ENCODE measurements around the gene SLC12A8. TPM values are rescaled to one million over a fixed set of nuclear protein-coding genes. Genes with fewer than 3 reads are reported as not detected.

SLC12A8 gene
- total and polyA plus RNA-seq, 2 donors (not counting 1 experiment from before 2014, with no cell fraction given): 0.57 to 1.1 TPM

- ChIA-PET POLR2A (no interaction called here), CTCF (no interaction called here)
- H4K20me1 ChIP-seq (ENCODE audit: control insufficient read depth, insufficient read depth, low read length, poor library complexity, severe bottlenecking): no peaks in the 10 kb centered on the region
- H3K4me3 ChIP-seq (ENCODE audit: control extremely low read depth in 1 of 5, extremely low read depth in 1 of 5, insufficient read depth in 1 of 5, low read depth in 2 of 5, low read length in 4 of 5): no peak overlapping the region
- no peak overlapping the region for H3K4me2 ChIP-seq (replicated peaks; ENCODE audit: low read depth, low read length, poor library complexity, severe bottlenecking)
- Mint-ChIP-seq H3K27me3 (peaks cover 6% of the 10 kb centered on the region), H3K4me1 (peaks cover 23% of the 10 kb centered on the region), H3K27ac (no peak overlapping the region), H3K9me3 (ENCODE audit: insufficient read depth) (peaks cover 6% of the 10 kb centered on the region), H3K4me3 (no peak overlapping the region)
- peaks cover 0 to 3% (median 2%) of the 10 kb centered on the region in 3 donors for H3K9me3 ChIP-seq (ENCODE audit: control extremely low read depth in 1 of 3, control insufficient read depth in 2 of 3, insufficient read depth in 1 of 3, low read length in 2 of 3)
- peaks cover 0 to 3% (median 0%) of the 10 kb centered on the region in 4 experiments for H3K27me3 ChIP-seq (replicated peaks in 1 of 4; ENCODE audit: control extremely low read depth in 1 of 4, control insufficient read depth in 3 of 4, insufficient read depth in 4 of 4, low read length in 3 of 4)
- H3K4me1 ChIP-seq (ENCODE audit: control insufficient read depth in 2 of 2, insufficient read depth in 2 of 2, low read length in 2 of 2): peaks cover 8 to 28% of the 10 kb centered on the region in 2 donors
- no peak for DNase-seq
- intact Hi-C loops (cut with micrococcal nuclease): no loop called here
- H2AFZ ChIP-seq (ENCODE audit: insufficient read depth, low read depth, low read length, poor library complexity, severe bottlenecking): no peak overlapping the region
- WGBS (ENCODE audit: insufficient coverage): no CpG with 5 or more reads among the region's 1 CpG
- no peaks in the 10 kb centered on the region for H3K79me2 ChIP-seq (ENCODE audit: control insufficient read depth, insufficient read depth, low read length)
- no peak overlapping the region for H3K27ac ChIP-seq (ENCODE audit: low read length in 2 of 2)
- no peaks in the 10 kb centered on the region for H3K36me3 ChIP-seq (replicated peaks in 1 of 2; ENCODE audit: control extremely low read depth in 1 of 2, control insufficient read depth in 1 of 2, extremely low read depth in 1 of 2, insufficient read depth in 2 of 2, low read length in 1 of 2)
- no peak overlapping the region for H3K9ac ChIP-seq (ENCODE audit: low read length)
- ATAC-seq (ENCODE audit: low read depth): no peak
- no peak for TF ChIP-seq CTCF (IDR thresholded peaks at IDR 0.05)
- no peak for TF ChIP-seq EZH2 (IDR thresholded peaks at IDR 0.05; ENCODE audit: borderline replicate concordance, insufficient read depth, low read depth, low read length, poor library complexity, severe bottlenecking)
These were observed 107.4 kb downstream of the SLC12A8 start for GRCh38 chr3:125105116-125105515.

GRCh38 chr3:125104639-125105038 lies 107.9 kb downstream of the SLC12A8 start:
- Mint-ChIP-seq H3K27me3 (peaks cover 6% of the 10 kb centered on the region), H3K27ac (no peak overlapping the region), H3K4me1 (peaks cover 21% of the 10 kb centered on the region), H3K4me3 (no peak overlapping the region), H3K9me3 (ENCODE audit: insufficient read depth) (peaks cover 6% of the 10 kb centered on the region)
- no peaks in the 10 kb centered on the region for H3K79me2 ChIP-seq (ENCODE audit: control insufficient read depth, insufficient read depth, low read length)
- H3K4me3 ChIP-seq (ENCODE audit: control extremely low read depth in 1 of 5, extremely low read depth in 1 of 5, insufficient read depth in 1 of 5, low read depth in 2 of 5, low read length in 4 of 5): no peak overlapping the region
- peaks cover 8 to 23% of the 10 kb centered on the region in 2 donors for H3K4me1 ChIP-seq (ENCODE audit: control insufficient read depth in 2 of 2, insufficient read depth in 2 of 2, low read length in 2 of 2)
- POLR2A ChIA-PET: no interaction called here
- no CpG with 5 or more reads among the region's 1 CpG for WGBS (ENCODE audit: insufficient coverage)
- intact Hi-C loops (cut with micrococcal nuclease): no loop called here
- H2AFZ ChIP-seq (ENCODE audit: insufficient read depth, low read depth, low read length, poor library complexity, severe bottlenecking): no peak overlapping the region
- no peak for ATAC-seq (ENCODE audit: low read depth)
- no peaks in the 10 kb centered on the region for H3K36me3 ChIP-seq (replicated peaks in 1 of 2; ENCODE audit: control extremely low read depth in 1 of 2, control insufficient read depth in 1 of 2, extremely low read depth in 1 of 2, insufficient read depth in 2 of 2, low read length in 1 of 2)
- CTCF ChIA-PET: no interaction called here
- no peak for DNase-seq
- no peak overlapping the region for H3K4me2 ChIP-seq (replicated peaks; ENCODE audit: low read depth, low read length, poor library complexity, severe bottlenecking)
- H3K9ac ChIP-seq (ENCODE audit: low read length): no peak overlapping the region
- H3K9me3 ChIP-seq (ENCODE audit: control extremely low read depth in 1 of 3, control insufficient read depth in 2 of 3, insufficient read depth in 1 of 3, low read length in 2 of 3): peaks cover 0 to 6% (median 5%) of the 10 kb centered on the region in 3 donors
- H3K27me3 ChIP-seq (replicated peaks in 1 of 4; ENCODE audit: control extremely low read depth in 1 of 4, control insufficient read depth in 3 of 4, insufficient read depth in 4 of 4, low read length in 3 of 4): peaks cover 0 to 3% (median 0%) of the 10 kb centered on the region in 4 experiments
- no peak overlapping the region for H3K27ac ChIP-seq (ENCODE audit: low read length in 2 of 2)
- no peaks in the 10 kb centered on the region for H4K20me1 ChIP-seq (ENCODE audit: control insufficient read depth, insufficient read depth, low read length, poor library complexity, severe bottlenecking)
- no peak for TF ChIP-seq CTCF (IDR thresholded peaks at IDR 0.05)
- no peak for TF ChIP-seq EZH2 (IDR thresholded peaks at IDR 0.05; ENCODE audit: borderline replicate concordance, insufficient read depth, low read depth, low read length, poor library complexity, severe bottlenecking)

All from B cell (primary cell).